ENCODE results near the gene NRG3. TPM values are rescaled to one million over a fixed set of nuclear protein-coding genes. Genes with fewer than 3 reads are reported as not detected.

The NRG3 gene
- total RNA-seq, 6 donors from 2014 or later, result 0.44 to 2.7 (median 1.5) TPM; not detected in 1

DNA sequence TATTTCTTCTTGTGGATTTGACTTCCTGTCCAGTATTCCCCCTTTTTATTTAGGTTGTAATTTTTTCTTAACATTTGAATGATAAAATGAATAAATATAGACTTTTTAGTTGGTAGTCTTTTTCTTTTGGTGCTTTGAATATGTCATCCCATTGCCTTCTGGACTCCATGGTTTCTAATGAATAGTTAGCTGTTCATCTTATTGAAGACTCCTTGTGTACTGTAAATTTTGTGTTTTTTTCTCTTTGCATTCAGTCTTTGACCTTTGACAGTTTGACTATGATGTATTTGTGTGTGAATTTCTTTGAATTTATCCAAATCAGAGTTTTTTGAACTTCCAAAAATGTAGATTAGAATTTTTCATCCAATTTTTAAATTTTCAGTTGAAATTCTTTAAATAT lies 554.3 kb downstream of the NRG3 start:
- DNase-seq (no peak), ATAC-seq (ENCODE audit: low FRiP score in 2 of 2) (no peak)
- no peaks in the 10 kb centered on the region for H3K36me3 ChIP-seq
- H3K9me3 ChIP-seq, result peaks cover 6 to 13% (median 9%) of the 10 kb centered on the region in 4 donors
- no peak overlapping the region for H3K4me3 ChIP-seq
- TF ChIP-seq POLR2A (IDR thresholded peaks at IDR 0.05) (no peak), POLR2AphosphoS5 (IDR thresholded peaks at IDR 0.05) (no peak), EP300 (IDR thresholded peaks at IDR 0.05) (no peak)
- TF ChIP-seq, protein P1, sequence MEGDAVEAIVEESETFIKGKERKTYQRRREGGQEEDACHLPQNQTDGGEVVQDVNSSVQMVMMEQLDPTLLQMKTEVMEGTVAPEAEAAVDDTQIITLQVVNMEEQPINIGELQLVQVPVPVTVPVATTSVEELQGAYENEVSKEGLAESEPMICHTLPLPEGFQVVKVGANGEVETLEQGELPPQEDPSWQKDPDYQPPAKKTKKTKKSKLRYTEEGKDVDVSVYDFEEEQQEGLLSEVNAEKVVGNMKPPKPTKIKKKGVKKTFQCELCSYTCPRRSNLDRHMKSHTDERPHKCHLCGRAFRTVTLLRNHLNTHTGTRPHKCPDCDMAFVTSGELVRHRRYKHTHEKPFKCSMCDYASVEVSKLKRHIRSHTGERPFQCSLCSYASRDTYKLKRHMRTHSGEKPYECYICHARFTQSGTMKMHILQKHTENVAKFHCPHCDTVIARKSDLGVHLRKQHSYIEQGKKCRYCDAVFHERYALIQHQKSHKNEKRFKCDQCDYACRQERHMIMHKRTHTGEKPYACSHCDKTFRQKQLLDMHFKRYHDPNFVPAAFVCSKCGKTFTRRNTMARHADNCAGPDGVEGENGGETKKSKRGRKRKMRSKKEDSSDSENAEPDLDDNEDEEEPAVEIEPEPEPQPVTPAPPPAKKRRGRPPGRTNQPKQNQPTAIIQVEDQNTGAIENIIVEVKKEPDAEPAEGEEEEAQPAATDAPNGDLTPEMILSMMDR (IDR thresholded peaks at IDR 0.05), result no peak
- no peaks in the 10 kb centered on the region for H3K27me3 ChIP-seq
- H3K4me1 ChIP-seq, result no peaks in the 10 kb centered on the region
- no peak overlapping the region for H3K27ac ChIP-seq

DNA sequence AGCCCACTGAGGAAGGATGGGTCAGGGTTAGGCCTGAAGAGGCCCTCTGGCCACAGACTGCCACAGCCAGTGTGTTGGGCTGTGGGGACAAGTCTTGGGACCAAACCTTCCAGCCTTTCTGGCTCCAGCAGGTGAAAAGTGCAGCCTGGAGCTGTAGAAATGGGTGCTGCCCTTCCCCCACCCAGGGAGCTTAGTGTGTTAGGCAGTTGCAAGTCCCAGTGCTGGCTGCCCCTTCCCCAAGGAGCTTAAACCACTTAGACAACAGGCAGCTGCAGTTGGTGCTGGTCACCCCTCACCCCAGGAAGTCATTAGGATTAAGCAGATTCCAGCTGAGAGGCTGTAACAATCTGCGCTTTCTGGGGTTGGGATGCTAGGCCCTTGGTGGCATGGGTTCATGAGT lies 563.3 kb downstream of the NRG3 start:
- H3K4me3 ChIP-seq, result no peak overlapping the region
- TF ChIP-seq EP300 (IDR thresholded peaks at IDR 0.05) (no peak), POLR2A (IDR thresholded peaks at IDR 0.05) (no peak), POLR2AphosphoS5 (IDR thresholded peaks at IDR 0.05) (no peak)
- TF ChIP-seq, protein P1 (IDR thresholded peaks at IDR 0.05), result no peak
- peaks cover 0 to 15% (median 4%) of the 10 kb centered on the region in 4 donors for H3K9me3 ChIP-seq
- no peak overlapping the region for H3K27ac ChIP-seq
- H3K36me3 ChIP-seq, result no peaks in the 10 kb centered on the region
- DNase-seq, result no peak
- no peaks in the 10 kb centered on the region for H3K27me3 ChIP-seq
- 100% methylated on average over 1 of the region's 1 CpG; no CpG with 5 or more reads in 1 of the 2 donors for WGBS, 2 donors
- no peaks in the 10 kb centered on the region for H3K4me1 ChIP-seq
- ATAC-seq (ENCODE audit: low FRiP score in 2 of 2), result no peak

DNA sequence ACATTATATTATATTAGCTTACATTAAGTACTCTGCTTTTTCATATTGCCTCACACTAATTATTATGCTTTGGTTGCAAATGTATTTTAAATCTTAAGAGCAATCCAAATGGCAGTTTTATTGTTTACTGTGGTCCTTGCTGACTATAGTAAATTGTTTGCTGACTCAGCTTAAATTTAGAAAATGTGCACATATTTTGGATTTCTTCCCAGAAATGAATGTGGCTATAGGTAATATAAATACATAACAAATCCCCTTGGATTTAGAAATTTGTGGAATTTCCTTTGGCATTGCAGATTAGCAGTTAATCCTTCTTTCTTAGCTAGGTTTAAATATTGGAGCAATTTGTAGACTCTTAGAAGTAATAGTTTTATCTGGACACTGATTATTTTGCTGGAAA lies 565.8 kb downstream of the NRG3 start:
- no peaks in the 10 kb centered on the region for H3K36me3 ChIP-seq
- TF ChIP-seq POLR2AphosphoS5 (IDR thresholded peaks at IDR 0.05) (no peak), POLR2A (IDR thresholded peaks at IDR 0.05) (no peak), EP300 (IDR thresholded peaks at IDR 0.05) (no peak)
- TF ChIP-seq, protein P1 (IDR thresholded peaks at IDR 0.05), result no peak
- no peak overlapping the region for H3K4me3 ChIP-seq
- ATAC-seq (ENCODE audit: low FRiP score in 2 of 2) (no peak), DNase-seq (no peak)
- H3K4me1 ChIP-seq, result no peaks in the 10 kb centered on the region
- H3K27ac ChIP-seq, result no peak overlapping the region
- peaks cover 0 to 15% (median 3%) of the 10 kb centered on the region in 4 donors for H3K9me3 ChIP-seq
- no peaks in the 10 kb centered on the region for H3K27me3 ChIP-seq

DNA sequence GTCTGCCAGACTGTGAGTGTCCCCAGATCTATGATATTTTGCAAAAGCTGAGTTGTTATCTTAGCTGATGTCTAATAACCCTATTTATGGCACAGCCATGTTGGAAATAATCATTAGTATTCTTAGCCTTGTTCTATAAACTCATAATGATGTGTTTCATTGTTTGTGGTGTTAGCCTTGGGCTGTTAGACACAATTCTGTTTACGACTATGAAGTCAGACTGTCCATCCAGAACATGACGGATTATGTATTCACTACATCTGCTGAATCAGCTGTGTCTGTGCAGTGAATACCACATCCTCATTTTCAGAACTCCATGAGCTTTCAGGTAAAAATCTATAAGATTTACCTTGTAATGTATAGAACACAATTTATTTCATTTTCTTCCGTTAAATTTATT lies 577.1 kb downstream of the NRG3 start:
- no peak for TF ChIP-seq POLR2AphosphoS5 (IDR thresholded peaks at IDR 0.05)
- TF ChIP-seq, protein P1 (IDR thresholded peaks at IDR 0.05), result no peak
- H3K4me3 ChIP-seq, result no peak overlapping the region
- no peaks in the 10 kb centered on the region for H3K4me1 ChIP-seq
- ATAC-seq (ENCODE audit: low FRiP score in 2 of 2), result no peak
- no peaks in the 10 kb centered on the region for H3K9me3 ChIP-seq
- no peak overlapping the region for H3K27ac ChIP-seq
- WGBS, 2 donors, result 84 to 85% methylated on average over 3 of the region's 3 CpGs
- no peaks in the 10 kb centered on the region for H3K36me3 ChIP-seq
- H3K27me3 ChIP-seq, result no peaks in the 10 kb centered on the region
- no peak for DNase-seq

DNA sequence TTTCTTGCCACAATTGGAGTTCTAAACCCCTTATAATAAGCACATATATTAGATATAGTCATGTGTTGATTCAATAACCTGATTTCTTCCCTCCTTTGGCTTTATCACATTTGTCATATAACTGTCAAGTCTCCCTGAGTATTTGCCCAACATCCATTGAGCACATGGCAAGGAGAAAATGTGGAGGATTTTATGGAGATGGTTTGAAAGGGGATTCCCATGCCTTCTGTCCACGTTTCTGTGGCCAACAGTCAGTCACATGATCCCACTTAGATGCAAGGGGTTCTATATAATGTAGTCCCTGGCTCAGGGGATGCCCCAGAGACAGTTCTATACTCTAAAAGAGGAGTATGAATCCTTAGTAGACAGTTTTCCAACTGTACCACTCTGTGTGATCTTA lies 577.7 kb downstream of the NRG3 start:
- Histone ChIP-seq H3K27me3 (no peaks in the 10 kb centered on the region), H3K27ac (no peak overlapping the region), H3K4me1 (no peaks in the 10 kb centered on the region), H3K9me3 (no peaks in the 10 kb centered on the region), H3K4me3 (no peak overlapping the region), H3K36me3 (no peaks in the 10 kb centered on the region)
- WGBS, 2 donors, result 50 to 63% methylated on average over 1 of the region's 1 CpG
- TF ChIP-seq, protein P1 (IDR thresholded peaks at IDR 0.05), result no peak
- no peak for TF ChIP-seq POLR2AphosphoS5 (IDR thresholded peaks at IDR 0.05)
- no peak for TF ChIP-seq POLR2A (IDR thresholded peaks at IDR 0.05)
- TF ChIP-seq EP300 (IDR thresholded peaks at IDR 0.05), result no peak
- no peak for DNase-seq
- no peak for ATAC-seq (ENCODE audit: low FRiP score in 2 of 2)

Measured in upper lobe of left lung (tissue), 6 donors.